Putamen (tissue), 1 donor: ENCODE measurements around the gene TRIO.

Source experiments
- DNase-seq: peaks from one replicate; pipeline ENCODE4 v3.0.0-alpha.2; 2016; ENCODE audit warnings: low spot score

TRIO gene

GRCh38 chr5:14167211-14167845 lies 24.2 kb downstream of the TRIO start:
- DNase-seq: no peak

GRCh38 chr5:14168144-14168792 lies 25.1 kb downstream of the TRIO start:
- no peak for DNase-seq

- no peak for DNase-seq
These were observed 25.7 kb downstream of the TRIO start for GRCh38 chr5:14168793-14169262.

- DNase-seq: no peak
These were observed 27.9 kb downstream of the TRIO start for GRCh38 chr5:14171046-14171445.

GRCh38 chr5:14171621-14172020 lies 28.5 kb downstream of the TRIO start:
- no peak for DNase-seq

GRCh38 chr5:14172149-14172795 lies 29.1 kb downstream of the TRIO start:
- DNase-seq: no peak

- no peak for DNase-seq
These were observed 30.5 kb downstream of the TRIO start for GRCh38 chr5:14173377-14174229.

- DNase-seq: no peak
These were observed 31.1 kb downstream of the TRIO start for GRCh38 chr5:14174230-14174636.

GRCh38 chr5:14175381-14175780 lies 32.2 kb downstream of the TRIO start:
- DNase-seq: no peak

- no peak for DNase-seq
These were observed 33.7 kb downstream of the TRIO start for GRCh38 chr5:14176888-14177287.

GRCh38 chr5:14177634-14178033 lies 34.5 kb downstream of the TRIO start:
- no peak for DNase-seq

- no peak for DNase-seq
These were observed 34.9 kb downstream of the TRIO start for GRCh38 chr5:14178091-14178490.

- no peak for DNase-seq
These were observed 35.6 kb downstream of the TRIO start for GRCh38 chr5:14178671-14179211.

- no peak for DNase-seq
These were observed 36.3 kb downstream of the TRIO start for GRCh38 chr5:14179446-14179845.

- no peak for DNase-seq
These were observed 37.3 kb downstream of the TRIO start for GRCh38 chr5:14180437-14180836.

- no peak for DNase-seq
These were observed 38.3 kb downstream of the TRIO start for GRCh38 chr5:14181299-14181968.

GRCh38 chr5:14182761-14183160 lies 39.6 kb downstream of the TRIO start:
- no peak for DNase-seq

- no peak for DNase-seq
These were observed 40.2 kb downstream of the TRIO start for GRCh38 chr5:14183187-14183939.

GRCh38 chr5:14184082-14184481 lies 40.9 kb downstream of the TRIO start:
- DNase-seq: no peak

GRCh38 chr5:14184725-14185124 lies 41.6 kb downstream of the TRIO start:
- no peak for DNase-seq
